ENCODE data around the gene MMP25. TPM values are rescaled to one million over a fixed set of nuclear protein-coding genes. Genes with fewer than 3 reads are reported as not detected.
A peak's percentile ranks its signal among the peaks of the same experiment; 100 is the strongest.

MMP25 gene
- polyA plus RNA-seq, 1 of the 3 experiments (the other 2 are of a cell fraction), result 0.03 TPM

DNA sequence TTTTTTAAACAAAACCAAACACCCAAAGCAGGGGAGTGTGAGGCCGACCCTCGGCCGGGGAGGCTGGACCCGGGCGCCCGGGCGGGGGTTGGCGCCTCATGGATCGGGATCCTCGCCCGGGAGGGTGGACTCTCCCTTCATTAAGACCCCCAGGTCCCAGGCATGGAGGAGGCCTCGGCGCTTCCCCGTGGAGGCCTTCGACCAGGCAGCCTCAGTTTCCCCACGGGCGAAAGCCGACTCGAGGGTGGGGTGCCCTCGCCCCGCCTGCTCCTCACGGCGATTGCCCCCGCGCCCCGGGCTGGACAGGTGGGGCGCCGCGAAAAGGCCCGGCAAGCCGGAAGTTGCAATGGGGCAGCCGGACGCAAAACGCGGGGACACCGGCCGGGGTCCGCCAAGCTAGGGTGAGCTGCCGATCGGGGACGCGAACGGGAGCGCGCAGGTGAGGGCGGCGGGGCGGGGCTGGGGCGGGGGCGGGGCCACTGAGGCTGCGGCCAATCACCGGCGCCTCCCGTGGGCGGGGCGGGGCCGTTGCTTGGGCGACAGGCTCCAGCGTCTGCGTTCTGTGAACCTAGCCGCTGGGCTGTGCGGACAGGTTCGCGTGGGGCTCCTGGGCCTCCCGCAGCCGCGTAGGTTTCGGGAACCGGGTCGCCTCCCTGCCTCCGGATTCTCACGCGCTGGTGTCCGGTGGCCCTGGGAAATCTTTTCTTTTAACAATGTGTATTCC lies 60.0 kb downstream of the MMP25 start:
- peak; percentile 99 for DNase-seq
- no peaks in the 10 kb centered on the region for H3K27me3 ChIP-seq (ENCODE audit: insufficient read depth)
- ChIA-PET POLR2A (interaction anchor here (0.9 to 1.2 kb wide), 3 partner anchors 13 to 635 kb away, joined by 3 read pairs; no protein-coding TSS in a partner anchor), CTCF (interaction anchor here (1.1 to 3.6 kb wide), 6 partner anchors 8 to 75 kb away, joined by 3 to 16 read pairs (median 6); no protein-coding TSS in a partner anchor)
- no peaks in the 10 kb centered on the region for H3K9me2 ChIP-seq
- TF ChIP-seq POLR2AphosphoS5 (IDR thresholded peaks at IDR 0.05; ENCODE audit: low read depth, low read length) (peak; percentile 80), FOXJ3 (CRISPR knock-in tag; IDR thresholded peaks at IDR 0.05) (0 out of 2 replicates have a peak, but pooled peaks have one; percentile 44), TAF1 (IDR thresholded peaks at IDR 0.05; ENCODE audit: borderline replicate concordance, low read depth, low read length) (peak; percentile 90), SIN3A (IDR thresholded peaks at IDR 0.05; ENCODE audit: borderline replicate concordance, low read depth, low read length) (no peak), SMC3 (IDR thresholded peaks at IDR 0.05; ENCODE audit: low read depth, low read length) (no peak), GABPA (IDR thresholded peaks at IDR 0.05; ENCODE audit: low read depth) (peak; percentile 90), ELF1 (IDR thresholded peaks at IDR 0.05) (peak; percentile 82), MXI1 (IDR thresholded peaks at IDR 0.05; ENCODE audit: low read depth, low read length) (peak; percentile 91), RAD21 (IDR thresholded peaks at IDR 0.05; ENCODE audit: low read length) (no peak), YY1 (IDR thresholded peaks at IDR 0.05; ENCODE audit: low read depth) (0 out of 2 replicates have a peak, but pooled peaks have one; percentile 33), CHD2 (IDR thresholded peaks at IDR 0.05; ENCODE audit: low read length, partially characterized antibody) (peak; percentile 68)
- TF ChIP-seq, protein P1, sequence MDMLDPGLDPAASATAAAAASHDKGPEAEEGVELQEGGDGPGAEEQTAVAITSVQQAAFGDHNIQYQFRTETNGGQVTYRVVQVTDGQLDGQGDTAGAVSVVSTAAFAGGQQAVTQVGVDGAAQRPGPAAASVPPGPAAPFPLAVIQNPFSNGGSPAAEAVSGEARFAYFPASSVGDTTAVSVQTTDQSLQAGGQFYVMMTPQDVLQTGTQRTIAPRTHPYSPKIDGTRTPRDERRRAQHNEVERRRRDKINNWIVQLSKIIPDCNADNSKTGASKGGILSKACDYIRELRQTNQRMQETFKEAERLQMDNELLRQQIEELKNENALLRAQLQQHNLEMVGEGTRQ (IDR thresholded peaks at IDR 0.05; ENCODE audit: borderline replicate concordance, low read depth, low read length), result no peak
- TF ChIP-seq, protein P2, sequence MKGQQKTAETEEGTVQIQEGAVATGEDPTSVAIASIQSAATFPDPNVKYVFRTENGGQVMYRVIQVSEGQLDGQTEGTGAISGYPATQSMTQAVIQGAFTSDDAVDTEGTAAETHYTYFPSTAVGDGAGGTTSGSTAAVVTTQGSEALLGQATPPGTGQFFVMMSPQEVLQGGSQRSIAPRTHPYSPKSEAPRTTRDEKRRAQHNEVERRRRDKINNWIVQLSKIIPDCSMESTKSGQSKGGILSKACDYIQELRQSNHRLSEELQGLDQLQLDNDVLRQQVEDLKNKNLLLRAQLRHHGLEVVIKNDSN (IDR thresholded peaks at IDR 0.05; ENCODE audit: borderline replicate concordance, low read depth), result 0 out of 2 replicates have a peak, but pooled peaks have one; percentile 11
- TF ChIP-seq, protein P3, sequence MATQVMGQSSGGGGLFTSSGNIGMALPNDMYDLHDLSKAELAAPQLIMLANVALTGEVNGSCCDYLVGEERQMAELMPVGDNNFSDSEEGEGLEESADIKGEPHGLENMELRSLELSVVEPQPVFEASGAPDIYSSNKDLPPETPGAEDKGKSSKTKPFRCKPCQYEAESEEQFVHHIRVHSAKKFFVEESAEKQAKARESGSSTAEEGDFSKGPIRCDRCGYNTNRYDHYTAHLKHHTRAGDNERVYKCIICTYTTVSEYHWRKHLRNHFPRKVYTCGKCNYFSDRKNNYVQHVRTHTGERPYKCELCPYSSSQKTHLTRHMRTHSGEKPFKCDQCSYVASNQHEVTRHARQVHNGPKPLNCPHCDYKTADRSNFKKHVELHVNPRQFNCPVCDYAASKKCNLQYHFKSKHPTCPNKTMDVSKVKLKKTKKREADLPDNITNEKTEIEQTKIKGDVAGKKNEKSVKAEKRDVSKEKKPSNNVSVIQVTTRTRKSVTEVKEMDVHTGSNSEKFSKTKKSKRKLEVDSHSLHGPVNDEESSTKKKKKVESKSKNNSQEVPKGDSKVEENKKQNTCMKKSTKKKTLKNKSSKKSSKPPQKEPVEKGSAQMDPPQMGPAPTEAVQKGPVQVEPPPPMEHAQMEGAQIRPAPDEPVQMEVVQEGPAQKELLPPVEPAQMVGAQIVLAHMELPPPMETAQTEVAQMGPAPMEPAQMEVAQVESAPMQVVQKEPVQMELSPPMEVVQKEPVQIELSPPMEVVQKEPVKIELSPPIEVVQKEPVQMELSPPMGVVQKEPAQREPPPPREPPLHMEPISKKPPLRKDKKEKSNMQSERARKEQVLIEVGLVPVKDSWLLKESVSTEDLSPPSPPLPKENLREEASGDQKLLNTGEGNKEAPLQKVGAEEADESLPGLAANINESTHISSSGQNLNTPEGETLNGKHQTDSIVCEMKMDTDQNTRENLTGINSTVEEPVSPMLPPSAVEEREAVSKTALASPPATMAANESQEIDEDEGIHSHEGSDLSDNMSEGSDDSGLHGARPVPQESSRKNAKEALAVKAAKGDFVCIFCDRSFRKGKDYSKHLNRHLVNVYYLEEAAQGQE (IDR thresholded peaks at IDR 0.05; ENCODE audit: low read depth, low read length), result 0 out of 2 replicates have a peak, but pooled peaks have one; percentile 29
- TF ChIP-seq, protein P4, sequence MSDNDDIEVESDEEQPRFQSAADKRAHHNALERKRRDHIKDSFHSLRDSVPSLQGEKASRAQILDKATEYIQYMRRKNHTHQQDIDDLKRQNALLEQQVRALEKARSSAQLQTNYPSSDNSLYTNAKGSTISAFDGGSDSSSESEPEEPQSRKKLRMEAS (IDR thresholded peaks at IDR 0.05; ENCODE audit: low read depth), result peak; percentile 56
- H3F3A ChIP-seq (replicated peaks; ENCODE audit: insufficient read depth), result no peaks in the 10 kb centered on the region
- H3K4me3 ChIP-seq (ENCODE audit: low read depth in 2 of 2, low read length in 1 of 2), result peak overlapping the region; percentile 62 to 73
- peak overlapping the region; percentile 74 for H3K9ac ChIP-seq
- peak overlapping the region in 1 of 2 experiments; percentile 75; a peak in 1 of 4 replicates for H3K27ac ChIP-seq (ENCODE audit: low read depth in 2 of 2, low read length in 1 of 2)
- peak overlapping the region; percentile 95 for H3K4me2 ChIP-seq
- H3K9me3 ChIP-seq, result no peaks in the 10 kb centered on the region
- H4K20me1 ChIP-seq (ENCODE audit: insufficient read depth), result no peaks in the 10 kb centered on the region
- WGBS (ENCODE audit: low lambda C conversion rate), result 0% methylated on average over 23 of the region's 74 CpGs
- no peaks in the 10 kb centered on the region for H3K79me2 ChIP-seq (ENCODE audit: insufficient read depth)
- peak overlapping the region; percentile 95; the same call in 1 of the 2 replicates for H2AFZ ChIP-seq (ENCODE audit: low read depth)
- peaks cover 0 to 3% of the 10 kb centered on the region in 2 experiments; a peak in 1 of 4 replicates for H3K4me1 ChIP-seq (ENCODE audit: control insufficient read depth in 1 of 2, insufficient read depth in 2 of 2, low read depth in 1 of 2, low read length in 1 of 2)
- H3K36me3 ChIP-seq (replicated peaks in 1 of 2; ENCODE audit: control insufficient read depth in 1 of 2, insufficient read depth in 2 of 2, low read length in 1 of 2), result no peaks in the 10 kb centered on the region

Small RNA genes lying within 50 kb of the gene (small RNA-seq; reads per million reads assigned to genes)
- gene RNU1-22P, result 0 to 0.78 (median 0) reads per million in 7 experiments

Other genes starting within 250 kb of the MMP25 start
- not detected in 2 replicates for gene PRSS41, start 248.1 kb upstream of the MMP25 start, polyA plus RNA-seq (2012; rRNA removed)
- not detected in 2 replicates for gene PRSS21, start 229.3 kb upstream of the MMP25 start, polyA plus RNA-seq (2012; rRNA removed)
- 0.26 and 0.47 TPM in 2 replicates for gene ZG16B, start 216.3 kb upstream of the MMP25 start, polyA plus RNA-seq (2012; rRNA removed)
- not detected in 2 replicates for gene PRSS22, start 188.4 kb upstream of the MMP25 start, polyA plus RNA-seq (2012; rRNA removed)
- gene FLYWCH2, start 163.3 kb upstream of the MMP25 start, polyA plus RNA-seq (2012; rRNA removed), result 56.4 and 64.8 TPM in 2 replicates
- gene FLYWCH1, start 134.6 kb upstream of the MMP25 start, polyA plus RNA-seq (2012; rRNA removed), result 22.4 and 30.1 TPM in 2 replicates
- 0.24 and 0.77 TPM in 2 replicates for gene KREMEN2, start 82.3 kb upstream of the MMP25 start, polyA plus RNA-seq (2012; rRNA removed)
- 8.4 and 8.8 TPM in 2 replicates for gene PAQR4, start 77.2 kb upstream of the MMP25 start, polyA plus RNA-seq (2012; rRNA removed)
- 5.3 and 8.5 TPM in 2 replicates for gene PKMYT1, start 66.1 kb upstream of the MMP25 start, polyA plus RNA-seq (2012; rRNA removed)
- gene CLDN9, start 33.6 kb upstream of the MMP25 start, polyA plus RNA-seq (2012; rRNA removed), result 0.08 TPM in 1 of 2 replicates, not detected in the other
- gene CLDN6, start 28.4 kb upstream of the MMP25 start, polyA plus RNA-seq (2012; rRNA removed), result 0.20 and 0.24 TPM in 2 replicates
- 374 and 393 TPM in 2 replicates for gene TNFRSF12A, start 26.2 kb upstream of the MMP25 start, polyA plus RNA-seq (2012; rRNA removed)
- gene HCFC1R1, start 22.6 kb upstream of the MMP25 start, polyA plus RNA-seq (2012; rRNA removed), result 34.7 and 54.9 TPM in 2 replicates
- 35.7 and 37.7 TPM in 2 replicates for gene THOC6, start 22.5 kb upstream of the MMP25 start, polyA plus RNA-seq (2012; rRNA removed)
- gene BICDL2, start 9.6 kb upstream of the MMP25 start, polyA plus RNA-seq (2012; rRNA removed), result not detected in 2 replicates
- 26.4 and 34.7 TPM in 2 replicates for gene IL32, start 19.1 kb downstream of the MMP25 start, polyA plus RNA-seq (2012; rRNA removed)
- gene ZSCAN10, start 52.7 kb downstream of the MMP25 start, polyA plus RNA-seq (2012; rRNA removed), result 0.05 TPM in 1 of 2 replicates, not detected in the other
- 7.6 and 9.7 TPM in 2 replicates for gene ZNF205, start 66.0 kb downstream of the MMP25 start, polyA plus RNA-seq (2012; rRNA removed)
- 0.83 and 1.1 TPM in 2 replicates for gene ZNF213, start 88.5 kb downstream of the MMP25 start, polyA plus RNA-seq (2012; rRNA removed)
- 0.54 and 0.71 TPM in 2 replicates for gene OR1F1, start 141.6 kb downstream of the MMP25 start, polyA plus RNA-seq (2012; rRNA removed)
- 2.8 and 3.5 TPM in 2 replicates for gene ZNF200, start 188.6 kb downstream of the MMP25 start, polyA plus RNA-seq (2012; rRNA removed)
- gene MEFV, start 210.1 kb downstream of the MMP25 start, polyA plus RNA-seq (2012; rRNA removed), result 0.02 TPM in 1 of 2 replicates, not detected in the other
- gene ZNF263, start 236.9 kb downstream of the MMP25 start, polyA plus RNA-seq (2012; rRNA removed), result 13.7 and 16.4 TPM in 2 replicates

All from SK-N-SH (cell line).